Panc1 (cell line): ENCODE results near the gene METTL1.

Experiments used
- SIN3A ChIP-seq: IDR thresholded peaks from 2 replicates; pipeline ENCODE4 v1.6.1; 2012; ENCODE audit warnings: low read depth, mild to moderate bottlenecking, low read length, moderate library complexity, borderline replicate concordance; ENCODE audit not compliant: insufficient read depth
- TF ChIP-seq, protein P1 (sequence below): fragments of 450-650 bp; IDR thresholded peaks from 2 replicates; pipeline ENCODE4 v1.5.1; 2017; ENCODE audit warnings: mild to moderate bottlenecking

DNA sequence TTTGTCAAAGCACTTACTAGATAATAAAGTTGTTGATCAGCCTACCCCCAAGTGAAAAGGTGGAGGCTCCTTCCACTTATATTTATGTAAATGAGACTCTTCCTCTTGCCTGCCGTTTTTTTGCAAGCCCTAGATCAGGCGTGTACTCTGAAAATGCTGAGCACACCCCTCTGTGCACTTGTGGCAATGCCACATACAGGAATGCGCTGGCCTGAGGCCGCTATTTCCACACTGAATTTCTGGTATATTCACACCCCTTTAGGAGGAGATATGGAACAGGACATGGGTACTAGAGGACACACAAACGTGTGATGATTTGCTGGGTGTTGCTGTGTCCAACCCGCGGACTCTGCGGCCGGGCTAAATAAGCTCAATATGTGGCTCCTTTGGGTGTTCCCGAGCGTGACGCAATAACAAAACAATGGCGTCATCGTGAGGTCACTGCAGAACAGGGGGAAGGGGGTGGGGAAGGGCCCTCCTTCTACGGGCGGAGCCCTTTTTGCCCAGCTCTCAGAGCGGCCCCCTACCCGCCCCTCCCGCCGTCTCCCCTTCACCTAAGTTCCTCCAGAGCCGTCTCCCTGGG, 27.6 kb downstream of the METTL1 start:
- TF ChIP-seq, protein P1, sequence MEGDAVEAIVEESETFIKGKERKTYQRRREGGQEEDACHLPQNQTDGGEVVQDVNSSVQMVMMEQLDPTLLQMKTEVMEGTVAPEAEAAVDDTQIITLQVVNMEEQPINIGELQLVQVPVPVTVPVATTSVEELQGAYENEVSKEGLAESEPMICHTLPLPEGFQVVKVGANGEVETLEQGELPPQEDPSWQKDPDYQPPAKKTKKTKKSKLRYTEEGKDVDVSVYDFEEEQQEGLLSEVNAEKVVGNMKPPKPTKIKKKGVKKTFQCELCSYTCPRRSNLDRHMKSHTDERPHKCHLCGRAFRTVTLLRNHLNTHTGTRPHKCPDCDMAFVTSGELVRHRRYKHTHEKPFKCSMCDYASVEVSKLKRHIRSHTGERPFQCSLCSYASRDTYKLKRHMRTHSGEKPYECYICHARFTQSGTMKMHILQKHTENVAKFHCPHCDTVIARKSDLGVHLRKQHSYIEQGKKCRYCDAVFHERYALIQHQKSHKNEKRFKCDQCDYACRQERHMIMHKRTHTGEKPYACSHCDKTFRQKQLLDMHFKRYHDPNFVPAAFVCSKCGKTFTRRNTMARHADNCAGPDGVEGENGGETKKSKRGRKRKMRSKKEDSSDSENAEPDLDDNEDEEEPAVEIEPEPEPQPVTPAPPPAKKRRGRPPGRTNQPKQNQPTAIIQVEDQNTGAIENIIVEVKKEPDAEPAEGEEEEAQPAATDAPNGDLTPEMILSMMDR = no peak
- no peak for TF ChIP-seq SIN3A
